ENCODE data around the gene IGSF21.

Gene IGSF21

DNA sequence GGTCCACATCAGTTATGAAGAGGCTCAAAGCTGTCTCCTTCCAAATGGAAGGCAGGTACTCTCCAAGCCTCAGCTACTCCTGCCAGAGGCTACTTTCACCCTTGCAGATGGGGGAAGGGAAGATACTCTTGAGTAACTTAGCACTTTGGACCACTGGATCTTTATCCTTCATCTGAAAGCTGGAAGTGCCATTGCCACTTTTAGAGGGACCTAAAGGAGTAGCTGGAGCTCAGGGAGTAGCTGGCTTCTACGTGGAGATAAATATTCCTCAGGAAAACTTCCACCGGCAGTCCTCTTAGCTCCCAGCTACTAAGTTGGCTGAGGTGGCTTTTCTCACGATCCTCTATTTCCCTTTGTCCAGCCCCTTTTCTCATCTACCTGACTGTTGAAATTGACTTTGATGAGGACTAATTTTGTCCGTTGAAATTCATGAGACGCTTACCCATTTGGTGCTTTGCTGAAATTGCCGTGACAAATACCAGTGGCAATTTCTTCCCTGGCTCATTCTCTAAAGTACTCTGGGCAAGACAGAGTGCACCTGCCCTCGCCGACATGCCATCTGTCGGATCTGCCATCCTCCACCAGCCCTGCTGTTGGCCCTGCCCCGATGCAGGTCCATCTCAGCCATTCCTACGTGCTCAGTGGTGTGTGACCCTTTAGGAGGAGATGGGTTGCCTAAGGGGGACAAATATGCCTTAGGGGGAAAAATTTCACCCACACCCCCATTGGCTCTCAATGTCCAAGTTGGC, 13.6 kb downstream of the IGSF21 start:
- no peak for DNase-seq

DNA sequence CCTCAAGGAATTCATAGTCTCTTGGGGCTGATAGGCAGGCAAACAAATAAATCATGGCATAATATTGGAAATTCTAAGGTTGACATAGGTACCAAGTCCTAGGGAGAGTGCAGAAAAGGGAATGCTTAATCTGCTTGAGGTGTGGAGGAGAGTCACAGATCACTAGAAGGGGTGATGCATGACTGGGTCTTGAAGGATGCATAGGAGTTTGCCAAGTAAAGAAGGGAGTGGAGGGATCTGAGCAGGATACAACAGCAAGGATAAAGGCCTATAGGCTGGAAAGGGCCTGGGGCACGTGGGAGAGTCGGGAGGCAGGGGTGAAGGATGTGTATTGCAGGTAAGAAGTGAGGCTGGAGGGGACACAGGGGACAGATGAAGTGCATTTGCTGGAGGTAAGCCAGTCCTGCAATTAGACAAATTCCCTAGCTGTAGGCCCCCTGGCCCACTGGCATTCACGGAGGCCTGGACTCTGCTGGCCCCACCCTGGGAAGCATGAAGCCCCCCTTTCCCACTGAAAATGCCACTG, 15.9 kb downstream of the IGSF21 start:
- DNase-seq, result no peak

DNA sequence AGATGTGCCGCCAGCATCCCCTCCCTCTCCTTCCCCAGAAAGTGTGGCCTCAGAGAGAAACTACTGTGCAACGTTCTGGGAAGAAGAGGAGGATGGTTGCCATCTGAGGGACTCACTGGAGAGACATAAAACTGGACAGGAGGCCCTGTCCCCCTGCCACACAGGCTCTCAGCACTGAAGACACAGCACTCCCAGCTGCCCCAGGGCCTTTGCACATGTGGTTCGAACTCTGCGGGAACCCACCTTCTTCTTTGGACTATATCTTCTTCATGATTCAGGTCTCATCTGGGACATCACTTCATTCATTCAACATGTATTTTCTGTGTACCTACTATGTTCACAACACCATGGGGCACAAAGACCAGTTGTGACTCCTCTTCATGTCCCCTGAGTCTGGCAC, 17.4 kb downstream of the IGSF21 start:
- DNase-seq, result no peak

DNA sequence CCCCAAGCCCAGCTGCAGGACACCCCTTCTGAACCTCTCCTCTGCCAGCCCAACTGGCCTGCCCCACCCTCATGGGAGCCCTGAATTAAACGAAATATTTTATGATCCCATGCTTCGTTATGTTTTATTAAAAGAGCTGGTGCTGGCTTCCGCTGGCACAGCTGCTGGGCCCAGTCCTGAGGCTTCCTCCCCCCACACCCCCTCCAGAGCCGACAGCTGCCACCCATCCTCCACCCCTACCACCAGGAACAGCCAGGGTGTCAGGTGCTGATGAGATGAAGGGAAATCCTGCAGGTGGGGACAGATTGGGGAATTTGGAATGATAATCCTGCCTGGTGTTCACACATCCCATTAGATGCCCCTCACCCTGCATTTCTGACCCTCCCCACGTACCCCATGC, 19.0 kb downstream of the IGSF21 start:
- DNase-seq, result no peak

DNA sequence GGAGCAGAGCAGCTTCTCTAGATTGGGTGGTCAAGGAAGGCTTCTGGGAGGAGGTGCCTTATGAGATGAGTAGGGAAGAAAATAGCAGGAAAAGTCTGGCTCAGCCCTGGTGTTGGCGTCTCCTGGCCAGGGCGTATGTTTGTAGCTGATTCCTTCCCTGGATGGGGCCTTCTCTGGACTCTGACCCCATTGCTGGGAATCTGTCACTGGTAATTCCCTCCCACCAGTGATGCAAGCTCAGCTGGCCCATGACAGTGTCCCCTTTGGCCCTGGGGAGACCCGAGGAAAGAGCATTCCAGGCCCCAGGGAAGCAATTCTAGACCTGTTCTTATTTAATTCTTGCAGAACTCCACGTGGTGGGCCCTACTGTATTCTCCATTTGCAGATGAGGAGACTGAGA, 20.7 kb downstream of the IGSF21 start:
- no peak for DNase-seq

DNA sequence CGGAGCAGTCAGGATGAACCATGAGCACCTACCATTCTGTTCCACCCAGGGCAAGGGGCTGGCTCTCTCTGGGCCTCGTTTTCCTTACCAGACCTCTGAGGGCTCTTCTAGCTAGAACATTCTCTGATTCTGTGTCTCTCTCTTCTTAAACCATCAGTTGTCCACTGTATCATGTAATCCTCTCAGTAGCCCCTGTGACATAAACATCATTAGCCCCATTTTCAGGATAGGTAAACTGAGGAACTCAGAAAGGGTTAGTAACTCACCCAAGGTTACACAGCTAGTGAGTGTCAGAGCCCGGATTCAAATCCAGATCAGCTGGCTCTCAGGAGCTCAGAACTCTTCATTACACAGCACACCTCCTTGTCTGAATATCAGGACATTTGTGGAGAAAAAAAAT, 22.8 kb downstream of the IGSF21 start:
- no peak for DNase-seq

DNA sequence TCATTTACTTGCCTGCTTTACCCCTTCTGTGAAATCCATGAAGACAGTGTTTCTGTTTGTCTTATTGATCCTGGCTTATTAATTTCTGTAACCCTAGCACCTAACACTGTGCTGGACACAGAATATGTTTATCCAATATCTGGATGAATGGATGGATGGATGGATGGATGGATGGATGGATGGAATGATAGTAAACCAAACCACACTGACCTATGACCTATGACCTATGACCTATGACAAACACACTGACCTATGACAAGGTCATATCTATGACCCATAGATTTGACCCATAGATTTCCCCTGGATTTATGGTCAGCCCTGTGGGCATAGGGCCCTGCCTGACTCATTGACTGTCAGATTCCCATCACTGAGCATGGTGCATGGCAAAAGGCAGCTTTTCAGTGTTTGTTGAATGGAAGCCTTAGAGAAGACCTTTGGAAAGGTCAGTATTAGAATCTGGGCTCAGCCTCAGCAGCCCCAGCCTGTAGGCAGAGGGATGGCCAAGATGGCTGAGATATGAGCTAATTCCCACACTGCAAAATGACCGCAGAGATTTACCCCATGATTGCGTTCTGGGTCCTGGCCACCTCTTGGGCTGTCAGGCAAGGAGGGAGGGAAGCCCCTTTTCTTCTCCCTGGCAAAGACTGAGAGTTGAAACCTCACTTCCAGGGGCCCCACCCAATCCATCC, 24.6 kb downstream of the IGSF21 start:
- DNase-seq, result no peak

DNA sequence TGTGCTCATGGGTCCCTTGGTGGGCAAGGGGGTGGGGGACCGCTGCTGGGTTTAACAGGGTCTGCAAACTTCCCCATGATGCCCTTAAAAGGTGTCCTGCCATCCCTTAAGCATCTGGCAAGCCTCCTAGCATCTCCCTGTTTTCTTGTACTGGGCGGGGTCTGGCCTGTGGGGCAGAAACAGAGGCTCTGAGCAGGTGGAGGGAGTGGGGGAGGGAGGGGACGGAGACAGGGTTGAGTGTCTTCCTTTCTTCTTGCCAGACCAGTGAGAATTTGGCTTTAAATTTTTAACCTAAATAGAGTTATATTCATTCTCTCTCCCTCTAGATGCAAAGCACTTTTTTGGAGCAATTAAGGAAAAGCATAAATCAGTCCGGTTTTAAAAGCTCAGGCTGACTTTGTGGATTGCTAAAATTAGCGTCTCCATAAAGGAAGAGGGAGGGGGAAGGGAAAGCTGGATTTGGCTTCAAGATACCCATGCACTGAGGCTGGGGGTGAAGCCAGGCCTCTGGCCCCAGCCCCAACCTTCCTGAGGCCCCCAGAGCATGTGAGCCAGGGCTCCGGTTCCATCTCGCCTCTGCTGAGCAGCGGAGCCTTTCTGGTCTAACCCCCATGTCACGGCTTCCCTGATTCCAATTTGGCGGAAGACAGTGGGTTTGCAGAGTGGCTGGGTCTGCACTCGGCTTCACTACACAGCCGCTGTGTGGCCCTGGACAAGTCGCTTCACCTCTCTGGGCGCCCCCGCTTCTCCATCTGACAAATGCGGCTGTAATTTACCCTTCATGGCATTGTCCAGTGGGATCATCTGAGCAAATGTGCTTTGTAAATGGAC, 25.3 kb downstream of the IGSF21 start:
- no peak for DNase-seq

DNA sequence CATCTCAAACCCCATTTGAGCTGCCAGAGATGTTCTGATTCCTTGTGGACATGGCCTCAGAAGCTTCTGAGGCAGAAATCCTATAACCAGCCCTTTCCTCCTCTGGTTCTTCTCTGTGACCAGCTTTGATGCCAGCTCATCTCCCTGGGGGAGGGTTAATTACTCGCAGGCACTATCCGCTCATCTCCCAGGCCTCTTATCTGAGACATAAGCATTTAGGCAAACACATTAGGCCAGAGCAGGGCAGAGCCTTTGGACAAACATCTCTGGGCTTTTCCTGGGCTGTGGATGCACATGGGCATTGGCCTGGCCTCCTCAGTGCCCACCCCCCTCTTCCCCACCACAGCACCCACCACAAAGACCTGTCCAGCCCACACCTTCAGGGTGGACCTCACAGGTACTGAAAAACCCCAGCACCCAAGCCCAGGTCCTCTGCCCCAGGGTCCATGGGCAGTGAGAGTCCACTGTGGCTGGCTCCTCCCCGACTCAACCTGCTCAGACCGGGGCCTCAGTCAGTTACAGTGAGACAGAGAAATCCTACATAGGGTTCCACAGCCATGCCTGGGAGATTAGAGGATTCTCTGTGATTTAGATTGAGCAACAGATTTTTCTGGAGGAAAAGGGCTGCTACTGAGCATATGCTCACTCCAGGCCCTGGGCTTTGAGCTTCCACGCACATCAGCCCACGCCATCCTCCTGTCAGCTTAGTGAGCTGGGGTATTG, 26.9 kb downstream of the IGSF21 start:
- DNase-seq, result no peak

DNA sequence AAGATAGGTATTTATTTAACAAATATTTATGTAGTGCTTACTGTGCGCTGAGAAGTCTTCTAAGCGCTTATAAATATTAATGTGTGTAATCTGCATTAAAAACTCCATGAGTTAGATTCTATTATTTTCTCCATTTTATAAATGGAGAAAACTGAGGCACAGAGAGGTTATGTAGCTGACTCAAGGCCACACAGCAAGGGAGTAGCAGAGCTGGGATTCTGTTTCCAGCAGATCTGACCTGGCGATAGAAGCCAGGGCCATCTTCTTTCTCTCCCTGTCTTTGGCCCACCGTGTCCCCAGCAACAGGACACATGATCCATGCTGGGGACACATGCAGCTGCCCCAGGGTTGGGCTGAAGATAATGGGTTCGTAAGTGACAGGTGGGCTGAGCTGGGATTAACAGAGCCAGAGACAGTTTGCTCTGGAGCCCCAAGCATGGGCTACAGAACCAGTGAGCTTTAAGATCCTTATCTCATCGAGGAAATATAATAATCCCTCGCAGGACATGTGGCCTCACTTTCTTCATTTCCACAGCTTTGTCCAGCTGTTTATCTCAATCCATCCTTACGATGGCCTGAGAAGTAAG, 30.3 kb downstream of the IGSF21 start:
- no peak for DNase-seq

DNA sequence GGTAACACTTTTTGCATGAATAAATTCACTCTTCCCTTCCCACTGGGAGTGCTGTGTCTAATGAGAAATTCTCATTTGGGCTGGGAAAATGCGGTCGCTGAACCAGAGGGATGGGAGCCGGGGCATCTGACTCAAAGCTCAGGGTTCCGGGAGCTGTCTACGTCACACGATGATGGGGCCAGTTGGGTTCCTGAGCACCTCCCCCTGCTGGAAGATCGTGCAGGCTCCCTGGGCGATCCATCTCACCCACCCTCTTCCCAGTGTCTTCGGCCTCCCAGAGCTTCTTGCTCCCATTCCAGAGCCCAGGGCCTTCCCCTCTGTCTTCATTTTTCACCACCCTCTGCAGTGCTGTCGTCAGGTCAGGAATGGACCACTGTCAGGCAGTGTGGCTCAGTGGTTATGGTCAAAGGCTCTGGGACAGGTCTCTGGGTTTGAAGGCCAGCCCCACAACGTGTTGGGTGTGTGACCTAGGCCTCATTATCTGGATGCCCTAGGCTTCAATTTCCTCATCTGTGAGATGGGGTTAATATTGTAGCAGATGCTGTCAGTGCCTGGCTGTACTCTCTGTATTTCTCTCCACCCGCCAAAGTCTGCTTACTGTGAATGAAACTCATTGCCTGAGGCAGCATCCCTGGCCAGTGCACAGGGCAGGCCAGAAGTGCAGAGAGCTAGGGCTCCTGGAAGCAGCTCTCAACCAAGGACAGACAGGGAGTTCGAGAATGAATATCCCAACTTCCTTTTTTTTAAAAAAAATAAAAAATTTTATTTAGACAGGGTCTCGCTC, 31.8 kb downstream of the IGSF21 start:
- DNase-seq, result no peak

DNA sequence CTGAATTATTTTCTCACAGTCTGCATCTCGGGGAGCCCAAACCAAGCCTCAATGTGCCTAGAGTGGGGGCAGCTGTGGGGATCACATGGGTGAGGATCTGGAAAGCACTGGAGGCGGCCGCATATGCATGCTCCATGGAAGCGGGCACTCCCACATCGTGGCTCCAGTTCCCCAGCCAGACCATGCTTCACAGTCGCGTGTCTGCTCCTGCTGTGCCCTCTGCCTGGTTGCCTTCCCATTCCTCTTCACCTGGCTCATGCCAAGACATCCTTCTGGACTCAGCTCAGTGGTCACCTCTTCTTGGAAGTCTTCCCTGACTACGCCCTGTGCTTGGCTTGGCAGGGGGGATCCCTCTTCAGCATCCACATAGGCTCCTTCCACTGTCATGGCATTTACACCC, 32.8 kb downstream of the IGSF21 start:
- DNase-seq, result no peak

DNA sequence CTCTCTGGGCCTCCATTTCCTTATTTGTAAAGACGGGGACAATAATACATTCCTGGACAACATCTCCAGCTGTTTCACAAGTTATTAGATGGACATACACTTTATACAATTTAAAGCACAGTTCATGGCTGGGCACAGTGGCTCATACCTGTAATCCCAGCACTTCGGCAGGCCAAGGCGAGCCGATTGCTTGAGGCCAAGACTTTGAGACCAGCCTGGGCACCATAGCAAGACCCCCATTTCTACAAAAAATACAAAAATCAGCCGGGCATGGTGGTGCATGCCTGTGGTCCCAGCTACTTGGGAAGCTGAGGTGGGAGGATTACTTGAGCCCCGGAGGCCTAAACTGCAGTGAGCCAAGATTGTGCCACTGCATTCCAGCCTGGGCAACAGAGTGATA, 34.1 kb downstream of the IGSF21 start:
- DNase-seq, result no peak

DNA sequence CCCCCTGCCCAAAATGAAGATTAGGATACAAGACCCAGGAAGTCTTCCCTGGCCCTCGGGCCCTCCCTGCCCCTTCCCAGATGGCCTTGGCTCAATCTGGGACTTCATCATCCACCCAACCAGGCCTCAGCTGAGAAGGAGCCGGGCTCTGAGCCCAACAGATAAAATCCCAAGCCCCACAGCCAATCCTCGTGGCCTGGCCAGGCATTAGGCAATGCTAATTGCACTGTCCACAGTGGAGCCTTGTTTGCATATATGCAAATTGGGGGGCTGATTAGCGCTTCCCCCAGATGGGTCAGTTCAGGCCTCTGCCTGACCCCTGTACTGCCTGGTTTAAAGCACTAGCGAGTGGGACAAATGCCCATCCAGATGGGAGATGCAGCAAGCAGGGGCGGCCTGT, 34.9 kb downstream of the IGSF21 start:
- no peak for DNase-seq

DNA sequence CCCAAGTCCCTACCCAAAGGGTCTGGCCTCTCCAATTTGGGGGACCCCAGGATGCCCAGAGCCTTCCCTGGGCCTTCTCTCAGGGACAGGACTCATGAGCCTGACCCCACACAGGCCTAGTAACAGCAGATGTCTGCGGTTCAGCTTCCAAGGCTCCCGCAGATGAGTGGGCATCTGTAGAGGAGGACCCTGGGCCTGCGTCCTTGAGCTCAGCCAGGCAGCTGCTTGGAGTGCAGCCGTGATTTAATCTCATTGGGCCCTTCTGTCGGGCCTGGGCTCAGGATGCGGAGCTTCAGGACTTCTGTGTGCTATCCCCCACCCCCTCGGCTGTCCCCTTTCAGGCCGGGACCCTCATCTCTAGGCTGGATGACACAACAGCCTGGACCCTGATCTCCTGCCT, 35.4 kb downstream of the IGSF21 start:
- DNase-seq, result no peak

DNA sequence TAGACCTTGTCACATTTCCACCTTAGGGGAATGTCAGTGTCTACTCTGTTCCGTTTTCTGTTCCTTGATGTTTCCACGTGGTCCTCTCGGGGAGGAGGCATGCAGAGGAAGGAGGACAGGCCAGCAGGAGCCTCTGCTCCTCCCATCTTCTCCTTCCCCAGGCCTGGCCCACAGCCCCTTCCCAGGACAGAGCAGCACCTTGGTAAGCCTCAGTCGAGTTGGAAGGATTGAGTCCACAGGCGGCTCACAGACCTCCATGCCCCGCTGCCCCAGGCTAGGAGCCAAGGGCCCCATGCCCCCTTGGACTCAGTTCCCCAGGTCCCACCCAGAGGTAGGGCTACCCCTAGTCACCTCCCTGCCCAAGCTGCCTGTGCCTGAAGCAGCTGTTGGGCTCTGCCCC, 36.5 kb downstream of the IGSF21 start:
- DNase-seq, result no peak

DNA sequence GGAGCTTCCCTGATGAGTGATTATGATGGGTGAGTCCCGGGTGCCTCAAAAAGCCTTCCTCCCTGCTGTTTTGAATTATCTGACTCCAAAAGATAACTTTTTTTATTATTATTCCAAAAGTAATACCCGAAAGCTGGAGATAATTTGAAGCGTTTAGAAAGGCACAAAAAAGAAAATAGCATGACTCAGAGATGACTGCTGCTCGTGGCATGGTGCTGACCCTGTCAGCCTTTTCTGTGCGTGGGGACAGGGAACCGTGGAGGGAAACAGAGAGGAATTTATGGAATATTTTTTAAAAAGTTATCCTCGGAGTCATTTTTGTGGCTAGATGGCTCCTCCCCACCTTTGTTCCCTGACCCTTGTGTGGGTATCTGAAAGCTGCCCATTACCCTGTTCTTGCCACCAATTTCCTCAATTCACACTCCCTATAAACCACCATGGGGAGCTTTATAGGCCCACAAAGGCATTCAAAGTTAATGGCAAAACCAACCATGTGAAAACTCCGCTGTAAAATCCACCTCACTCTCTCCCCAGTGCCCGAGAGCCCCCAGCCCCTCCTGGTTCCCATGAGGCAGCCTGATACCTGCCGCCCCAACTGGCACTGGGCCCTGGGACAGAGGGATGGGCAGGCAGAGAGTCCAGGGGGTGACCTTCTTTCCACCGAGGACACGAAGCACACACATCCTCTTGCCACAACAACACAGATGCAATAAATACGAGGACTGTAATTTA, 37.5 kb downstream of the IGSF21 start:
- DNase-seq, result peak in 1 of 3 donors; percentile 10

DNA sequence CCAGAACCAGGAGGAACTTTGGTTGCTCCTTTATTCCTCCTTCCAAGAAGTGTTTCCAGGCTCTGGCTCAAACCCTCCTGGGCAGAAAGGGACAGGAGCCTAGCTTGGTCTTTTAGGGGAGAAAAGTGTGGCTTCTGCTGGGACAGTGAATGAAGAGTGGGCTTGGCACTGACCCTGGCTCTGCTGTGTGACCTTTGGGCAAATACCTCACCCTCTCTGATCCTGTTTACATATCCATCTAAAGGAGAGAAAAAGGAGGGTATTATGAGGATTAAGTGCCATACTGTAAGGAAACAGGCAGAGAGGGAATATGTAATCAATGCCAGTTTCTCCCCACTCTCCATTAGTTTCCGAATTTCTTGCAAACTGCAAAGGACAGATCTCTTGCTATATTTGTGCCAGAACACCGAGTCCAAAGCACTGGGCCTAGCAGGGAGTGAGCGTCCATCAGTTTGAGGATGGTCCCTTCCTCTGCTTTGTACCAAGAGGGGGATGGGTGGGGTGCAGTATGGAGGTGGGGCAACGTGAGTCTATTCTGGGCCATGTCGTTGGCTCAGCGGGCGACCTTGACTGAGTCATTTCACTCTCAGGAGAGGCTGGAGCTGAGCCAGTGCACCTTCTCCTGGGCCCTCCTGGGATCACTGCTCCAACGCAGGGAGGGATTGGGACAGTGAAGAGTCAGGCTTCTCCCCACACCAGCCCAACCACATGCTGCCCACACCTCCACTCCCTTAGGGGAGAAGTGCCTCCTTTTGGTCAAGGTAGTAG, 38.4 kb downstream of the IGSF21 start:
- no peak for DNase-seq

DNA sequence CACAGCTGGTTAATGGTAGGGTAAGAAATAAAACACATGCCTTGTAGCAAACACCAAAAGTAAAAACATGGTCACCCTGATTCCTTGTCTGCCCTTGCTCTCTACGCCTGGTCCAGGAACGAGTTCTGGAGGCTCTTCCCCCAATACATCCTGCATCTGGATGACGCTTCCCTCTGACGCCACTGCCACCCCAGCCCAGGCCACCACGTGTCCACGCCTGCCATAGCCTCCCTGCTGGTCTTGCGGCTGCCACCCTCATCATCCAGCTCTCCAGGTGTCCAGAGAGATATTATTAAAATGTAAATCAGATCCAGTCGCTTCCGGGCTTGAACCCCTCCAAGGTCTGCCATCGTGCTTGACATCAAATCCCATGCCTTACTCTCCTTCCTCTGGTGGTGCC, 39.3 kb downstream of the IGSF21 start:
- DNase-seq, result no peak

DNA sequence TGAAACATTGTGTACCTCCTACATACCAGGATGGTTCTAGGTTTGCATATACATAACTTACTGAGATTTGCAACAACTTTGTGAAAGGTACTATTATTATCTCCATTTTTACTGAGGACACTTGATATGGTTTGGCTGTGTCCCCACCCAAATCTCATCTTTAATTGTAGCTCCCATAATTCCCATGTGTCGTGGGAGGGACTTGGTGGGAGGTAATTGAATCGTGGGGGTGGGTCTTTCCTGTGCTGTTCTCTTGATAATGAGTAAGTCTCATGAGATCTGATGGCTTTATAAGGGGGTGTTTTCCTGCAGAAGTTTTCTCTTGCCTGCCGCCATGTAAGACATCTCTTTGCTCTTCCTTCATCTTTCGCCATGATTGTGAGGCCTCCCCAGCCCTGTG, 40.1 kb downstream of the IGSF21 start:
- DNase-seq, result no peak

All from suppressor macrophage treated with lipopolysaccharide for 1 hour (primary cell).